MM.1S (cell line): ENCODE data around the gene RNLS.

Source experiments
- DNase-seq: peaks from one replicate; pipeline ENCODE4 v3.0.0-alpha.2; 2015
- H2AFZ ChIP-seq: fragments of 300-600 bp; sonication (generic); 2 replicates; pipeline ENCODE4 v1.6.0; 2016; ENCODE audit warnings: antibody characterized with exemption, low read length
- H3F3A ChIP-seq: fragments of 300-600 bp; sonication (generic); 2 replicates; pipeline ENCODE4 v1.6.1; 2016; ENCODE audit warnings: mild to moderate bottlenecking, antibody characterized with exemption, low read length, moderate library complexity, mixed read lengths; ENCODE audit not compliant: insufficient read depth
- H3K27ac ChIP-seq: fragments of 300-600 bp; sonication (generic); 2 replicates; pipeline ENCODE4 v1.5.1; 2016; ENCODE audit warnings: mild to moderate bottlenecking, low read length
- H3K27me3 ChIP-seq: fragments of 300-600 bp; sonication (generic); replicated peaks from 2 replicates; pipeline ENCODE4 v1.6.0; 2016; ENCODE audit warnings: low read length; ENCODE audit not compliant: insufficient read depth
- H3K36me3 ChIP-seq: fragments of 300-600 bp; sonication (generic); replicated peaks from 2 replicates; pipeline ENCODE4 v1.6.1; 2016; ENCODE audit warnings: mild to moderate bottlenecking, low read length, mixed read lengths; ENCODE audit not compliant: insufficient read depth
- H3K4me1 ChIP-seq: fragments of 300-600 bp; sonication (generic); 2 replicates; pipeline ENCODE4 v1.6.1; 2016; ENCODE audit warnings: low read length, mixed read lengths
- H3K4me2 ChIP-seq: fragments of 300-600 bp; sonication (generic); 2 replicates; pipeline ENCODE4 v1.6.0; 2016; ENCODE audit warnings: low read depth, low read length
- H3K4me3 ChIP-seq: fragments of 300-600 bp; sonication (generic); 2 replicates; pipeline ENCODE4 v1.5.1; 2016; ENCODE audit warnings: low read length, mixed read lengths
- H3K79me2 ChIP-seq: fragments of 300-600 bp; sonication (generic); 2 replicates; pipeline ENCODE4 v1.6.1; 2016; ENCODE audit warnings: mixed run types, low read length, mixed read lengths
- H3K9ac ChIP-seq: fragments of 300-600 bp; sonication (generic); 2 replicates; pipeline ENCODE4 v1.6.1; 2016; ENCODE audit warnings: low read length, mixed read lengths
- H3K9me2 ChIP-seq: fragments of 300-600 bp; sonication (generic); replicated peaks from 2 replicates; pipeline ENCODE4 v1.6.1; 2016; ENCODE audit warnings: mild to moderate bottlenecking, low read length, mixed read lengths; ENCODE audit not compliant: insufficient read depth
- H3K9me3 ChIP-seq: fragments of 300-600 bp; sonication (generic); replicated peaks from 2 replicates; pipeline ENCODE4 v1.6.1; 2016; ENCODE audit warnings: mild to moderate bottlenecking, low read length, mixed read lengths; ENCODE audit not compliant: insufficient read depth
- H4K20me1 ChIP-seq: fragments of 300-600 bp; sonication (generic); 2 replicates; pipeline ENCODE4 v1.6.1; 2016; ENCODE audit warnings: mild to moderate bottlenecking, low read length, moderate library complexity, mixed read lengths; ENCODE audit not compliant: insufficient read depth
- EZH2 ChIP-seq: fragments of 300-600 bp; sonication (generic); optimal IDR thresholded peaks from 2 replicates; pipeline ENCODE3; 2017; ENCODE audit warnings: low read depth, mild to moderate bottlenecking, antibody characterized with exemption, low read length, mixed read lengths
- EZH2phosphoT487 ChIP-seq: fragments of 300-600 bp; sonication (generic); IDR thresholded peaks from 2 replicates; pipeline ENCODE4 v1.6.1; 2018; ENCODE audit warnings: antibody characterized with exemption, low read length
- TF ChIP-seq, protein P1 (sequence below): fragments of 300-600 bp; sonication (generic); IDR thresholded peaks from 2 replicates; pipeline ENCODE4 v1.5.1; 2016; ENCODE audit warnings: antibody characterized with exemption, low read length, mixed read lengths

The RNLS gene

GRCh38 chr10:88377510-88377909 lies 205.6 kb downstream of the RNLS start:
- Histone ChIP-seq H3K9me2 (no peaks in the 10 kb centered on the region), H3F3A (no peaks in the 10 kb centered on the region), H3K27ac (no peak overlapping the region), H3K27me3 (no peaks in the 10 kb centered on the region), H3K4me2 (no peak overlapping the region), H3K79me2 (no peaks in the 10 kb centered on the region), H3K9ac (no peak overlapping the region), H4K20me1 (no peaks in the 10 kb centered on the region), H3K9me3 (no peaks in the 10 kb centered on the region), H2AFZ (no peak overlapping the region), H3K4me1 (peaks cover 4% of the 10 kb centered on the region; the same call in 1 of the 2 replicates), H3K4me3 (no peak overlapping the region), H3K36me3 (no peaks in the 10 kb centered on the region)
- TF ChIP-seq EZH2, result no peak
- no peak for TF ChIP-seq EZH2phosphoT487
- TF ChIP-seq, protein P1, sequence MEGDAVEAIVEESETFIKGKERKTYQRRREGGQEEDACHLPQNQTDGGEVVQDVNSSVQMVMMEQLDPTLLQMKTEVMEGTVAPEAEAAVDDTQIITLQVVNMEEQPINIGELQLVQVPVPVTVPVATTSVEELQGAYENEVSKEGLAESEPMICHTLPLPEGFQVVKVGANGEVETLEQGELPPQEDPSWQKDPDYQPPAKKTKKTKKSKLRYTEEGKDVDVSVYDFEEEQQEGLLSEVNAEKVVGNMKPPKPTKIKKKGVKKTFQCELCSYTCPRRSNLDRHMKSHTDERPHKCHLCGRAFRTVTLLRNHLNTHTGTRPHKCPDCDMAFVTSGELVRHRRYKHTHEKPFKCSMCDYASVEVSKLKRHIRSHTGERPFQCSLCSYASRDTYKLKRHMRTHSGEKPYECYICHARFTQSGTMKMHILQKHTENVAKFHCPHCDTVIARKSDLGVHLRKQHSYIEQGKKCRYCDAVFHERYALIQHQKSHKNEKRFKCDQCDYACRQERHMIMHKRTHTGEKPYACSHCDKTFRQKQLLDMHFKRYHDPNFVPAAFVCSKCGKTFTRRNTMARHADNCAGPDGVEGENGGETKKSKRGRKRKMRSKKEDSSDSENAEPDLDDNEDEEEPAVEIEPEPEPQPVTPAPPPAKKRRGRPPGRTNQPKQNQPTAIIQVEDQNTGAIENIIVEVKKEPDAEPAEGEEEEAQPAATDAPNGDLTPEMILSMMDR, result no peak
- DNase-seq, result no peak

- H3K9me2 ChIP-seq, result no peaks in the 10 kb centered on the region
- no peak overlapping the region for H3K4me2 ChIP-seq
- no peak overlapping the region for H3K4me3 ChIP-seq
- H3K27ac ChIP-seq, result no peak overlapping the region
- no peaks in the 10 kb centered on the region for H3K79me2 ChIP-seq
- no peaks in the 10 kb centered on the region for H4K20me1 ChIP-seq
- TF ChIP-seq, protein P1, result no peak
- TF ChIP-seq EZH2, result no peak
- no peak for TF ChIP-seq EZH2phosphoT487
- DNase-seq, result no peak
- H3K4me1 ChIP-seq, result peaks cover 4% of the 10 kb centered on the region; the same call in 1 of the 2 replicates
- no peaks in the 10 kb centered on the region for H3K36me3 ChIP-seq
- no peak overlapping the region for H2AFZ ChIP-seq
- no peaks in the 10 kb centered on the region for H3K27me3 ChIP-seq
- no peaks in the 10 kb centered on the region for H3K9me3 ChIP-seq
- no peak overlapping the region for H3K9ac ChIP-seq
- H3F3A ChIP-seq, result no peaks in the 10 kb centered on the region
Observed at GRCh38 chr10:88374392-88375175, 208.5 kb downstream of the RNLS start.

DNA sequence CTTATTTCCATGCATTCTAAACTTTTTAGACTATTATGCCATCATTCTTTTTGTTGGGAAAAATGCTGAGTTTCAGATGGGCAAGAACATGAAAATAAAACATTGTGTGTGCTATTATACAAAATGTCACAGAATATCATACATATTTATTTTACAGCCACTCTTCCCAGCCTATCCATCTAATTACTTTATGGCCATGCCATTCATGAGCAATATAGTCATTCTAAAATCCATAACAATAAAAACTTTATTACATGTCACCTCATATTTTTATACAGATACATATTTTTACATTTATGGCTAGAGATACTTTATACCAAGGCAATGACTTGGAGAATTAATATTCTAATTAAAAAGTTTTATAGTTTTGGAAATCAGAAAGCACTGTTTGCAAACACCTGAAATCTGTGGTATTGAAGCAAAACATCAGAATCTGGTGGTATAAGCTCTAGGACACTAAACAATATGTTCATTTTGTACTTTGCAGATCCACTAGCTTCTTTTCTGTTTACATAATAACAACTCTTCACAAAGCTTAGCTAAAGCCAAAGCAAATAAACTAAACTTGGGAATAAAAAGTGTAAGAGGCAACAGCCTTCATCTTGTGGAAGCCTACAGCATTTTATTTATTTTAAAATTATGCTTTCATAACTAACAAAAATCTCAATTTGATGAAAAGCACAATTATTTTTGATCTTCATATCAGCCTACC lies 210.1 kb downstream of the RNLS start:
- no peaks in the 10 kb centered on the region for H3K36me3 ChIP-seq
- H3K9me2 ChIP-seq, result no peaks in the 10 kb centered on the region
- no peaks in the 10 kb centered on the region for H3K79me2 ChIP-seq
- H3K4me2 ChIP-seq, result no peak overlapping the region
- no peaks in the 10 kb centered on the region for H4K20me1 ChIP-seq
- H3K9me3 ChIP-seq, result no peaks in the 10 kb centered on the region
- no peaks in the 10 kb centered on the region for H3F3A ChIP-seq
- H3K4me1 ChIP-seq, result peaks cover 4% of the 10 kb centered on the region; the same call in 1 of the 2 replicates
- DNase-seq, result no peak
- no peak overlapping the region for H3K27ac ChIP-seq
- H3K27me3 ChIP-seq, result no peaks in the 10 kb centered on the region
- TF ChIP-seq EZH2 (no peak), EZH2phosphoT487 (no peak)
- TF ChIP-seq, protein P1, result no peak
- H2AFZ ChIP-seq, result no peak overlapping the region
- H3K9ac ChIP-seq, result no peak overlapping the region
- no peak overlapping the region for H3K4me3 ChIP-seq
